ENCODE data around the gene ASPHD2. TPM values are rescaled to one million over a fixed set of nuclear protein-coding genes. Genes with fewer than 3 reads are reported as not detected.

The ASPHD2 gene
- total and polyA plus RNA-seq, 10 donors = 2.1 to 8.0 (median 5.1) TPM

DNA sequence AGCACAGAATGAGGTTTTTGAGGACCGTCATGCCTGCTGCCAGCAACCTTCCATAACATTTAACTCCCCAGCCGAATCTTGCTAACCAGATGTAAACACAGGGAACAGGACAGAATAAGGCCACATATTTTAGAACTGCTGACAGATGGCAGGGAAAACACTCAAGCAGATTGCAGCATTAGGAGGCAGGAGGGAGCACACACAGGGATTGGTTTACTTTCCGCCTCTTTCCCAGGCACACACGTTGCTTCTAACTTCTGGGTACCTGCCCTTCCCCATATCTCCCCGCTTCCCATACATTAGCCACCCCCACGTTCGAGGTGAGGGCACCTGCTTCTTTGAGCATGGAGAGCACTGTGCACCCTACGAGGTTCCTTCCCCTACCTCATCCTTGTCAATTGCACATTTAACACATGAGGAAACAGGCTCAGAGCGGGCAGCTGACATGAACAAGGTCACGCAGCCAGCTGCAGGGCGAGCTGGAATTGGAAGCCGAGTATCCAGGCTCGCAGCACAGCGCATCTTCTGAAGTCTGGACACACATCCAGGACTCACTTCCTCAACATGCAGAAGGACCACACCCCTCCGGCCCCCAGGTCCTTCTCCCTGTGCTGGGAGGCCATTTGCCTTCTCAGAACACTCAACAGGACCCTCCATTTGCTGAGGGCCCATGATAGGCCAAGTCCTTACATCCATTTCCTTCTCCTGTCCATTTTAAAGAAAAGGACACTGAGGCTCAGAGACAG lies 18.7 kb downstream of the ASPHD2 start:
- no peaks in the 10 kb centered on the region for H3K9me3 ChIP-seq
- 79 to 86% (median 84%) methylated on average over 15 of the region's 15 CpGs for WGBS, 5 donors
- DNase-seq = no peak
- no peaks in the 10 kb centered on the region for H3K4me1 ChIP-seq
- TF ChIP-seq, protein P1, sequence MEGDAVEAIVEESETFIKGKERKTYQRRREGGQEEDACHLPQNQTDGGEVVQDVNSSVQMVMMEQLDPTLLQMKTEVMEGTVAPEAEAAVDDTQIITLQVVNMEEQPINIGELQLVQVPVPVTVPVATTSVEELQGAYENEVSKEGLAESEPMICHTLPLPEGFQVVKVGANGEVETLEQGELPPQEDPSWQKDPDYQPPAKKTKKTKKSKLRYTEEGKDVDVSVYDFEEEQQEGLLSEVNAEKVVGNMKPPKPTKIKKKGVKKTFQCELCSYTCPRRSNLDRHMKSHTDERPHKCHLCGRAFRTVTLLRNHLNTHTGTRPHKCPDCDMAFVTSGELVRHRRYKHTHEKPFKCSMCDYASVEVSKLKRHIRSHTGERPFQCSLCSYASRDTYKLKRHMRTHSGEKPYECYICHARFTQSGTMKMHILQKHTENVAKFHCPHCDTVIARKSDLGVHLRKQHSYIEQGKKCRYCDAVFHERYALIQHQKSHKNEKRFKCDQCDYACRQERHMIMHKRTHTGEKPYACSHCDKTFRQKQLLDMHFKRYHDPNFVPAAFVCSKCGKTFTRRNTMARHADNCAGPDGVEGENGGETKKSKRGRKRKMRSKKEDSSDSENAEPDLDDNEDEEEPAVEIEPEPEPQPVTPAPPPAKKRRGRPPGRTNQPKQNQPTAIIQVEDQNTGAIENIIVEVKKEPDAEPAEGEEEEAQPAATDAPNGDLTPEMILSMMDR (IDR thresholded peaks at IDR 0.05 in 8 of 11, conservative IDR thresholded peaks at IDR 0.05 in 3 of 11) = no peak
- TF ChIP-seq POLR2AphosphoS5 (IDR thresholded peaks at IDR 0.05) (no peak), POLR2A (IDR thresholded peaks at IDR 0.05) (no peak)
- H3K36me3 ChIP-seq = peaks cover 0 to 71% (median 22%) of the 10 kb centered on the region in 6 donors
- no peak overlapping the region for H3K4me3 ChIP-seq
- no peaks in the 10 kb centered on the region for H3K27me3 ChIP-seq (replicated peaks in 1 of 7)
- H3K27ac ChIP-seq = no peak overlapping the region
- intact Hi-C loops (cut with DNase I; ENCODE audit: low total_unique reads) = no loop called here

DNA sequence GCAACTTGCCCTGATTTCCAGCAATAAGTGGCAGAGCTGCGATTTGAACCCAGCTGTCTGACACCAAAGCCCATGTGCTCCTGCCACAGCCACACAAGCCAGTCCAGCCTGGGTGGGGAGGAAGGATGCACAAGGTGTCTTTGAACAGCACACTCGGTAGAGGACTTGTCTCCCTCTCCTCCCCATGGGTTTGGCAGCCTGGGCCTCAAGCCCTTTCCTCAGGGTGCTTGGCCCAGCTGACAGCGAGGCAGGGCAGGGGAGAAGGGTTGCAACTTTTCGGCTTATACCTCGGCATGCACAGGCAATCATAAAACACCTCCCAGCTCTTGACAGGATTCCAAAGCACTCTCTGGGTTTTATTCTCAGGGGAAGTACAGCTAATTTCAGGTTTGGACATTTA lies 19.3 kb downstream of the ASPHD2 start:
- TF ChIP-seq POLR2AphosphoS5 (IDR thresholded peaks at IDR 0.05) = no peak
- TF ChIP-seq POLR2A (IDR thresholded peaks at IDR 0.05) = no peak
- TF ChIP-seq, protein P1 (IDR thresholded peaks at IDR 0.05 in 8 of 11, conservative IDR thresholded peaks at IDR 0.05 in 3 of 11) = no peak
- Histone ChIP-seq H3K27ac (no peak overlapping the region), H3K36me3 (peaks cover 0 to 71% (median 28%) of the 10 kb centered on the region in 6 donors), H3K4me1 (no peaks in the 10 kb centered on the region), H3K27me3 (replicated peaks in 1 of 7) (no peaks in the 10 kb centered on the region), H3K4me3 (no peak overlapping the region), H3K9me3 (no peaks in the 10 kb centered on the region)
- no peak for DNase-seq
- intact Hi-C loops (cut with DNase I; ENCODE audit: low total_unique reads) = no loop called here
- 80 to 88% (median 86%) methylated on average over 5 of the region's 5 CpGs for WGBS, 5 donors

DNA sequence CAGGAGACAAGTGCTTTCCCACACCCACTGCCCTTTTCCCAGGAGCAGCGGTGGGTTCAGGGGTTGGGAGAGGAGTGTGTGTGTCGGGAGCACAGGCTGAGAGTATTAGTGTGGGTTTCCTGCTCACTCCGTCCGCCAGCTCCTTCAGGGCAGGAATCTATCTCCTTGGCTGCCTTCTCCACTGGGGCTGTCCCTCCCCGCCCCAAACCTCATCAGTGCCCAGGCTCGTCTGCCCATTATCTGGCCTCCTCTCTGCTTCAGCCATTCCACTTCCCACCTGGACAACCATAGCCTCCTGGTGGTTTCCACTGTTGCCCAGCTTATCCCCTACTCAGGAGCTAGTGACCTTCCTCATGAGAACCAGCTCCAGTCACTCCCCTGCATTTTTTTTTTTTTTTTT lies 19.9 kb downstream of the ASPHD2 start:
- H3K9me3 ChIP-seq = no peaks in the 10 kb centered on the region
- H3K4me3 ChIP-seq = no peak overlapping the region
- peaks cover 0 to 71% (median 32%) of the 10 kb centered on the region in 6 donors for H3K36me3 ChIP-seq
- intact Hi-C loops (cut with DNase I; ENCODE audit: low total_unique reads) = no loop called here
- H3K4me1 ChIP-seq = no peaks in the 10 kb centered on the region
- H3K27me3 ChIP-seq (replicated peaks in 1 of 7) = no peaks in the 10 kb centered on the region
- 79 to 90% (median 84%) methylated on average over 6 of the region's 6 CpGs for WGBS, 5 donors
- TF ChIP-seq, protein P1 (IDR thresholded peaks at IDR 0.05 in 8 of 11, conservative IDR thresholded peaks at IDR 0.05 in 3 of 11) = no peak
- no peak for TF ChIP-seq POLR2AphosphoS5 (IDR thresholded peaks at IDR 0.05)
- no peak for TF ChIP-seq POLR2A (IDR thresholded peaks at IDR 0.05)
- no peak for DNase-seq
- H3K27ac ChIP-seq = no peak overlapping the region

DNA sequence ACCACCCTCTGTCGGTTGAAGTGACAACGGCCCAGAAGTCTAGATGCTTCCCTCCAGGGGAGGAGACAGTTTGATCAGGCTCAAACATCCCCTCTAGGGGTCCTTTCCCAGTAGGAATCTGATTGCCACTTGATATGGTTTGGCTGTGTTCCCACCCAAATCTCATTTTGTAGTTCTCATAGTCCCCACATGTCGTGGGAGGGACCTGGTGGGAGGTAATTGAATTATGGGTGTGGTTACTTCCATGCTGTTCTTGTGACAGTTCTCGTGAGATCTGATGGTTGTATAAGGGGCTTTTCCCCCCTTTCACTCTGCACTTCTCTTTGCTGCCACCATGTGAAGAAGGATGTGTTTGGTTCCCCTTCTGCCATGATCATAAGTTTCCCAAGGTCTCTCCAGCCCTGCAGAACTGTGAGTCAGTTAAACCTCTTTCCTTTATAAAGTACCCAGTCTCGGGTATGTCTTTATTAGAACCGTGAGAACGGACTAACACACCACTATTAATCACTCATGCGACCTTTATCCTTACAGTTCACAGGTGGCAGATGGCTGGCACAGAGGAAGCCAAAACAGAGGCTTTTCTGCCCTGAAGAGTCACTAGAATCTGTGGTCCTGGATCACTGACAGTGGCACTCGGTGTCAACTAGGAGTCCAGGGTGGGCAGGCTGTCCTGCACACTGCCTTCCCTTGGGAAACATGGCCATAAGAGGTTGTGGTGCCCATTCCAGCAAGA lies 21.6 kb downstream of the ASPHD2 start:
- no peaks in the 10 kb centered on the region for H3K27me3 ChIP-seq (replicated peaks in 1 of 7)
- TF ChIP-seq POLR2A (IDR thresholded peaks at IDR 0.05) (no peak), POLR2AphosphoS5 (IDR thresholded peaks at IDR 0.05) (no peak)
- TF ChIP-seq, protein P1 (IDR thresholded peaks at IDR 0.05 in 8 of 11, conservative IDR thresholded peaks at IDR 0.05 in 3 of 11) = no peak
- DNase-seq = no peak
- H3K27ac ChIP-seq = no peak overlapping the region
- peaks cover 0 to 63% (median 37%) of the 10 kb centered on the region in 6 donors for H3K36me3 ChIP-seq
- 73 to 88% (median 79%) methylated on average over 9 of the region's 9 CpGs for WGBS, 5 donors
- intact Hi-C loops (cut with DNase I; ENCODE audit: low total_unique reads) = no loop called here
- no peaks in the 10 kb centered on the region for H3K9me3 ChIP-seq
- no peaks in the 10 kb centered on the region for H3K4me1 ChIP-seq
- H3K4me3 ChIP-seq = no peak overlapping the region
